ENCODE data around the gene CDADC1. TPM values are rescaled to one million over a fixed set of nuclear protein-coding genes. Genes with fewer than 3 reads are reported as not detected.

CDADC1 gene
- total RNA-seq, 1 experiment from 2014 or later = 7.0 TPM

DNA sequence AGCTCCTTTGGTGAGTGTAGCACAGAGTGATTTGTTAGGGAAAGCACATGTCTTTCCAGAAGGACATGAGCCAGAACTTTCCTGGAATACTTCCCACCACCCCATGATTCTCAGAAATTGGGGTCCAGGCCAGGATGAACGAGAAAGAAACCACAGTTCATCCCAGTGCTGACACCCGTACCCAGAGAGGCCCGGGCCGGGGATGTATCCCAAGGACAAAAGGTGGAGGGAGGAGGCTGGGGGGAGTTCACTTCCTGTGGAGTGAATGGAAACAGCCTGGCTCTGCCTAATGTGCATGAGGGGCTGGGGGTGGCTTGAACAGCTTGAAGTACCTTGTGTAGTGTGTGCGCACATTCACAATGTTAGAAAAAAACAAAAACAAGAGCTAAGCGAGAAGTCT is 47.5 kb downstream of the CDADC1 start:
- no peak for DNase-seq (ENCODE audit: low spot score)

DNA sequence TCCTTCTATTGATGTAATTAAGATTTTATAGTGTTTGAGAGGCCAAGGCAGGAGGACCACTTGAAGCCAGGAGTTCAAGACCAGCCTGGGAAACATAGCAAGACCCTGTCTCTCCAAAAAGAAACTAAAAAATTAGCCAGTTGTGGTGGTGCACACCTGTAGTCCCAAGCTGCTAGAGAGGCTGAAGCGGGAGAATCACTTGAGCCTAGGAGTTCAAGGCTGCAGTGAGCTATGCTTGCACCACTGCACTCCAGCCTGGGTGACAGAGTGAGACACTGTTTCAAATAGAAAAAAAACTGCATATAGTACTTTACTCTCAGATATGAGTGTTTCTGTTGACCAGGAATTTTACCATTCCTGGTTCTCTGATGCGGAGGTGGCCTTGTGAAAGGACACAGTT is 48.9 kb downstream of the CDADC1 start:
- DNase-seq (ENCODE audit: low spot score) = no peak

- no peak for DNase-seq (ENCODE audit: low spot score)
Measured at GRCh38 chr13:49297338-49297737, 49.6 kb downstream of the CDADC1 start.

- no peak for DNase-seq (ENCODE audit: low spot score)
Measured at GRCh38 chr13:49298416-49298815, 50.7 kb downstream of the CDADC1 start.

DNA sequence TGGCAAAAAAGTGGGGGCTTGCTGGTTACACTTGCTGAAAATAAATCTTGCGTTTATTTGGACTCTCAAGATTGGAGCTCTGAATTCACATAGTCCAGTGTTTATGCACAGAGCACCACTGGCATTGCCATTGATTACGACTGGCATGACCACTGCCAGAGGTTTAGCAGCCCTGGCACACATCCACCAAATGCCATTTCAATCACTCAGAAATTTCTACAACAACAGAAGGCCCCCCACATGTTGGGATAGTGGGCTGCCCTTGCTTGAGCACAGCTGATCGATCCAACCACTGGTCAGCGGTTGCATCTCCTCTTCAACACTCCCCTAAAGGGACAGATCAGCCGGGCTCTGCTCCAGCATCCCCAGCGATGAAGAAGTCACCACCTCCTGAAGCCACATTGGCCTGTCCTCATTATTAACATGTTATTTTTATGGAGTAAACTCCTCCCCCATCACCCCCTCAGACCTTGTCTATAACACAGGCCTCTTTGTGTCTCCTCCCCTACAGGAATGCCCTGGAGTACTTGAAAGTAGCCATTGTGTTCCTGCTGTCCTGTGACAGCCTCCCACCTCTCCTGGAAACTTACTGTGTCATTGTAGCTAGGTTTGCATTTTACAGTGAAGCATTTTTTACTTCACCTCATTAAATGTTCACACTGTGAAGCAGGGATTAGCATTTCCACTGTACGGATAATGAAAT is 51.3 kb downstream of the CDADC1 start:
- no peak for DNase-seq (ENCODE audit: low spot score)

GRCh38 chr13:49300276-49300675 is 52.6 kb downstream of the CDADC1 start:
- DNase-seq (ENCODE audit: low spot score) = no peak

- peak; percentile 62 for DNase-seq (ENCODE audit: low spot score)
Measured at GRCh38 chr13:49300739-49301589, 53.2 kb downstream of the CDADC1 start.

DNA sequence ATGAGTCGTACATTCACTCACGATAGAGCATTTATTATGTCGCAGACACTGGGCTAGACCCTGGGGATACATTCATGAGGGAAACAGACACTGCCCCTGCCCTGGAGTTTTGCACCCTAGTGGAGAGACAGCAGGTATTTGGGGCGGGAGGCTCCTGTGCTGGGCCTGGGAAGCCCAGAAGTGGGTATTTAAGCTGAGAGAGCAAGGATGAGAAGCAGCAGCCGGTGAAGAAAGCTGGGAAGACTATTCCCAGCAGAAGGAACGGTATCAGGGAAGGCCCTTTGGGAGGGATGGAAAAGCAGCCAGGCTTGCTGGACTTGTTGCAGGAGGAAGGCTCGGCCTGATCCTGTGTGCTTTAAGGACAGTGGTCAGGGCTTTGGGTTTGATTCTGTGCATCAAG is 54.5 kb downstream of the CDADC1 start:
- DNase-seq (ENCODE audit: low spot score) = no peak

DNA sequence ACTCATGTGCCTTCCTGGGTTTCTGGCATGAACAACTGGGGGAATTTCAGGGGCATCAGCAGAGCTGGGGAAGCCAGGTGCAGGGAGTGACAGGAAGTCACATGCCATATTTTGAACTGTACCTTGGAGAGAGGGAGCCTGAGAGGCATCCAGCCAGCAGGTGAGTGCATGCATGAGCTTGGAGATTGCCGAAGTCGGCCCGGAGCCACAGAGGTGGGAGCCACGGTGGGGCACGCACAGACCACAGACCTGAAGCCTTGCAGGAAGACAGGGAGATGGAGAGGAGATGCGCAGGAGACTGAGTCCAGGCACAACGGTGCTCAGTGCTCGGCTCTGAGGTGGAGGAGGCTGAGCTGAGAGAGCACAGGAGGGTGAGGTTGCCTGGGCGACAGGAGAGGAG is 55.1 kb downstream of the CDADC1 start:
- no peak for DNase-seq (ENCODE audit: low spot score)

DNA sequence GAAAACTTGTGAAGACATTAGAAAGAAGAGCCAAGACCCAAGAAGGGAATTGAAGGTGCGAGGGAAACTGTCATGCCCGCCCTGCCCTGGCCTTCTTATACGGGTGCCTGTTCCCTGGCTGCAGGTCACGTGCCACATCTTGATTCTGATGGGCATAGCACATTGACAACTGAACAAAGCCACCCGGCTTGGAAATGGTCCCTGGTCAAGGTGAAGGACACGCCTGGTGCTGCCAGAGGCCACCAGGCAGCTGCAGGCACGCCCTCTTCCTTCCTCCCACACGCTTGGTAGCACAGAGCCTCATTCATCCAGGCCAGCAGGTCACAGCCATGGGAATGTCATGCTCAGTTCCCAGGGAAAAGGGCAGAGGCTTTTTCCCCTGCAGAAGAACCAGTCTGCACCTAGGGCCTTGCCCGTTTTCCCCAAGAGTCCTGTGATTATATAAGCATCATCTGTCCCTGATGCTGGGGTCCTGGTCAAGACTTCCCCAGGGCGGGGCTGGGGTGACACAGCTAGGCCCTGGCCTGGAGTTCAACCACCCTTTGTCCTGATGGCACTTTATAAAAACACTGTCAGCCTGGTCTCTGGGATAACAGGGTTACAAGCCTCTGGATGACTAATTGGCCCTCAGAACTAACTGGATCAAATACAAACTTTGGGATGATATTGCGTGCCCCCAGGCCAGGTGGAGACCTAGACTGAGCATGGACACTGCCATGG is 56.0 kb downstream of the CDADC1 start:
- DNase-seq (ENCODE audit: low spot score) = no peak

GRCh38 chr13:49304356-49304755 is 56.6 kb downstream of the CDADC1 start:
- DNase-seq (ENCODE audit: low spot score) = no peak

- no peak for DNase-seq (ENCODE audit: low spot score)
Measured at GRCh38 chr13:49304763-49305700, 57.3 kb downstream of the CDADC1 start.

DNA sequence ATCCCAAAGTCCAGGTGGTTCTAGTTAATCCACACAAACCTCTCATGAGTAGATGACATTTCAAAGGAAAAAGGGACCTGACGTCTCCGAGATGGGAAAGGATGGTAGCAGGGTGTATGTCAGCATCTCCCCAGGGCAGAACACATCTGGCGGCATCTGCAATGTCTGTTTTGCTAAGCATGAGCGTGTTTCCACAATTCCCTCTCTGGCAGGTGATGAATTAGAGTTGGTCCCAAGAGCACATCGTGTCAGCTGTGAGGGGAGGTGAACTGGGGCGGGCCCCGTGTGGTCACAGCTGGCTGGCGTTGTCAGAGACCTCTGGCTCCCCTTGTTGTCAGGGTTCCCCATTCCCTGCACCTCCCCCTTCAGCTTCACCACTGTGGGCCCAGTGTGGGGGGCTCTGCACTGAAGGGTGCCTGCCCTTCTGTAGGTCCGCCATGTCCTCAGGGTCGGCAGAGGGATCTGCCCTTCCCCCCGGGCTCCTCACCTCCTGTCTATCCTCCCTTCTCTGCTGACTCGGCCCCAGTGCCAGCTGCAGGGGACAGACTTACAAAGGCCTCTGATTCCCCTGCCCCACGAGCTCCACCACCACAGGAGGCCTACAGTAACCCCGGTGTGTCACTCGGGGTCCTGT is 58.2 kb downstream of the CDADC1 start:
- no peak for DNase-seq (ENCODE audit: low spot score)

- no peak for DNase-seq (ENCODE audit: low spot score)
Measured at GRCh38 chr13:49307365-49307764, 59.6 kb downstream of the CDADC1 start.

- DNase-seq (ENCODE audit: low spot score) = no peak
Measured at GRCh38 chr13:49308097-49308875, 60.6 kb downstream of the CDADC1 start.

GRCh38 chr13:49308921-49309408 is 61.2 kb downstream of the CDADC1 start:
- no peak for DNase-seq (ENCODE audit: low spot score)

DNA sequence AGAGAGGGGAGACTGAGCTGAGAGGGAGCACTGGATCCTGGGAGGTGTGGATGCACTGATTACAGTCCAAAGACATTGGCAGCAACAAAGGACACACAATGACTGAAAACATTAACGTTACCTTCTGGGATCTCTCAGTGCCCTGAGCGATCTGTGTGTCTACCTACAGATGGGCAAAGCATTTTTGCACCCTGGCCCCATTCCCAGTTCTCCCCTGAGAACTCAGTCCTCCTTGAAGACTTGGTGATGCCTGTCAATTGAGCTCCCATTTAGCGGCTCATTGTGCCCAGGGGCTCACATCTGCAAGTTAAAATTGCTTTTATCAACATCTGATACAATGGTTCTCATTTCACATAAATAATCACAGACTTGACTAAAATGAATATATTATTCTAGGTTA is 62.5 kb downstream of the CDADC1 start:
- DNase-seq (ENCODE audit: low spot score) = no peak

GRCh38 chr13:49311816-49312215 is 64.1 kb downstream of the CDADC1 start:
- DNase-seq (ENCODE audit: low spot score) = no peak

DNA sequence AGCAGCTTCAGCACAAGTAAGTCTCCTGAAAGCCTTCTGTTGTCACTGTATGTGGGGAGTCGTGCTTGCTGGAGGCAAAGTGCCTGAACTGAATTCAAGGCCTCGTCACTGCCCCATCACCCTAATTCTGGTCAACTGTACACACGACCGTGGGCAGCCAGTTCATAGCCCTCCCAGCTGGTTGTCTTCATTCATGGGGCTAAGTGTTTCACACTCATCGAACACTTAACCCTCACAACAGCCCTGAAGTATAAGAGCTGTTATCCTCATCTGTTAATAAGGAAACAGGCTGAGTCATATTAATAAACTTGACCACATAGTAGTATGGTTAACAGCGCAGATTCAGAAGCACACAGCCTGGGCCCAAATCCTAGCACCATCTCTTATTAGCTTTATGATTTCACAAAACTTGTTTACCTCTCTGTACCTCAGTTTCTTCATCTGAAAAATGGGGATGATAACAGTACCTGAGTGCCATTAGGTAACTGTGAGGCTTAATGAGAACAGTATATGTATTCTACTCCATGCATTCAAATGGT is 66.7 kb downstream of the CDADC1 start:
- DNase-seq (ENCODE audit: low spot score) = peak; percentile 35
